T-helper 1 cell (primary cell): Measurements from ENCODE around the gene OR2B6.

ENCODE experiments used
- DNase-seq, 5 donors: peaks; one replicate each; pipeline ENCODE4 v3.0.0-alpha.2; 2012 to 2020

OR2B6 gene

DNA sequence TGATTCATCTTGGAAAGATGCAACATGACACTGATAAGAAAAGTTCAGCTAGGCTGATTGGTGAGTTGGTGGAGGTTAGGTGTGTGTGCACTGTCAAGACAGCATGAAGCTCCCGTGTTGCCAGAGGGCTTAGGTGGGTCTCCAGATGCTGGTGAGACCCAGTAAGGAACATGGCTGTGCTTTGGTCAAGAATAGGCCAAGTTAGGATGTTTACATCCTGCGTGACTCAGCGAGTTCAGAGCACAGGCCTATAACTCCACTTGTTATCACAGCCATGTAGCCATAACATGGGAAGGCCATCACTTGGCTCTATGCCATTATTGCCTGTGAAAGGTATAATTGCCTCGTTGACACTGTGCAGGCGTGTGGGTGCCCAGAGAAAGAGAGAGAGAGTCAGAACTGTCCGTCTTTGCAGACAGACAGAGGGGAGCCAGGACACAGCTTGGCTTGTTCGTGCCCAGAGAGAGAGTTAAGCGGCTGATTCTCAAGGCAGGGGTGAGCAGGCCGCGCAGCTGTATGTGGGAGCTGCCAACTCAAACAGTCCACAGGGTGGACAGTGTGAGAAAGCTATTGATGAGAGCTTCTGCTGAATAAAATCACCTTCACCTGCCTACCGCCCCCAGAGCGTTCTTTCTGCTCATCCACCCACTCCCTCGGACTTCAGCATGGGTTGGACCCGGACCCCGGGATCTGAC is 43.5 kb downstream of the OR2B6 start:
- DNase-seq: no peak

DNA sequence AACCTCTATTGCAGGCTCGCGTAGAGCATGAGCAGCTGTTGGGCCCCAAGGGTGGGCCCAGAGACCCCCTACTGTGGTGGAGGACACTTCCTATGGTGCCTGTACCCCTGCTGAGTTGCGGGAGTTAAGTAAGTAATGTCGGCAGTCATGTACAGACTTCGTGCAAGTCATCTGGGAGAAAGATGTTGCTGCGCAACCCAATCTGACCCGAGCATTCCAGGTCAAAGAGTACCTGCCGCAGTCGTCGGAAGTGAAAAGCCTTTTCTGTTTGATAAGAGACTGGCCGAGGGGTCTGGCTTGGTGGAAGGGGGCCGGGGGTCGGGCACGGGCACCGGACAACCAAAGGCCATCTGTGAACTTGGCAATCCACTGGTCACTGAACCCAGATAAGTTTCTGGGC is 44.3 kb downstream of the OR2B6 start:
- DNase-seq: no peak

DNA sequence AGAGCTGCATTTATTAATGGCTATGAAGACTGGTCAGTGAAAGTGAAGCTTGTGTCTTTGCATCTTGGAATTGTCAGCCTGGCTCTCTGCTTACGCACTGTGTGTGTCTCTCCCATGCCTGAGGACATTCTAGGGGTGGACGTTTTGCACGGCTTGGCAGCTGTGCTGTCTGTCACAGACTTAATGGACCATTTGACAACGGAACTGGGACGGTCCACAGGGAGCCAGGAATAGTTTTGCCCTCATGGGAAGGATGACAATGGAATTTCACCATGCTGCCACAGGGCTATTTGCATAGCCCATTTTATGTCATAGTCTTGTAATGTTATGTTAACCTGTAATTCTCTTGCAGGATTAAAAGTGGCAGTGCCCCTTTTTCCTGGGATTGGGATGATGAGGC is 44.7 kb downstream of the OR2B6 start:
- DNase-seq: no peak

DNA sequence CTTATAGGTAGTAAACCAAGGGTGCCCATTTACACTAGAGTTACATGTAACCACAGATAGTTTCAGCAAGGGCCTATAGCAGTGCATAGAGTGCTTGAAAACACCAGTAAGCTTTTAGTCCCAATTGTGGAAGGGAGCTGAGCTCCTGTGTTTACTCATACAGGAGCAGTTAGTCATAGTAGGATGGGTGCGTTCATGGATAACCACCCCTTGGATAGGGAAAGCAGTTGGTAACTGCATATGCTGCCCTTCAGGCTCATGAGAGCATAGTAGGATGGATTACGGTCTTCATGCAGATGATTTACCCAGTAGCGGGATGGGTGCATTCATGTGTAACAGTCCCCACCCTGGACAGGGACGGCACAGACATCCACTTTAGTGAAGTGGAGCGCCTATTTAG is 45.1 kb downstream of the OR2B6 start:
- no peak for DNase-seq

DNA sequence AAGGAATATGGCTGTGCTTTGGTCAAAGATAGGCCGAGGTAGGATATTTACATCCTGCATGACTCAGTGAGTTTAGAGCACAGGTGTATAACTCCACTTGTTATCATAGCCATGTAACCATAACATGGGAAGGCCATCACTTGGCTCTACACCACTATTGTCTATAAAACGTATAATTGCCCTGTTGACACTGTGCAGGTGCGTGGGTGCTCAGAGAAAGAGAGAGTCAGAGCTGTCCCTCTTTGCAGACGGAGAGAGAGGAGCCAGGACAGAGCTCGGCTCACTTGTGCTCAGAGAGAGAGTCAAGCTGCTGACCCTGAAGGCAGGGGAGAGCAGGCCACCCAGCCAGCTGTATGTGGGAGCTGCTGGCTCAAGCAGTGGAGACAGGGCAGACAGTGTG is 46.0 kb downstream of the OR2B6 start:
- no peak for DNase-seq

DNA sequence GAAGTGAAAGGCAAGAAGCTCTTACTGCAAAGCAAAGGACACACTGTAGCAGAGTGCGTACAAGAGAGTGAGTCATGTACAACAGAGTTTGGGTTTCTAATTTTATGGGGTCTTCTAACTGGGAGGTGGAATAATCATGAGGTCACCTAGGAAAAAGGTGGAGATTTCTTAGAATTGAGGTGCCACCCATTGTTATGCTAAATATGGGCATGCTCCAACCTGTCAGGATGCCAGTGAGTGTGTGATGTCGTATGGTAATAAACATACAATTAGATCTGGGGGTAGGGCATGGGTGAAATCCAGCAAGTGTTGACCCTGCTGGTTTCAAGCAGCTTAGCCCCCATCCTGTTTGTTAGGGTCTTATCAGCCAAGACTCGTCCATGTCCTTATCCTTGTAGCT is 46.6 kb downstream of the OR2B6 start:
- no peak for DNase-seq

DNA sequence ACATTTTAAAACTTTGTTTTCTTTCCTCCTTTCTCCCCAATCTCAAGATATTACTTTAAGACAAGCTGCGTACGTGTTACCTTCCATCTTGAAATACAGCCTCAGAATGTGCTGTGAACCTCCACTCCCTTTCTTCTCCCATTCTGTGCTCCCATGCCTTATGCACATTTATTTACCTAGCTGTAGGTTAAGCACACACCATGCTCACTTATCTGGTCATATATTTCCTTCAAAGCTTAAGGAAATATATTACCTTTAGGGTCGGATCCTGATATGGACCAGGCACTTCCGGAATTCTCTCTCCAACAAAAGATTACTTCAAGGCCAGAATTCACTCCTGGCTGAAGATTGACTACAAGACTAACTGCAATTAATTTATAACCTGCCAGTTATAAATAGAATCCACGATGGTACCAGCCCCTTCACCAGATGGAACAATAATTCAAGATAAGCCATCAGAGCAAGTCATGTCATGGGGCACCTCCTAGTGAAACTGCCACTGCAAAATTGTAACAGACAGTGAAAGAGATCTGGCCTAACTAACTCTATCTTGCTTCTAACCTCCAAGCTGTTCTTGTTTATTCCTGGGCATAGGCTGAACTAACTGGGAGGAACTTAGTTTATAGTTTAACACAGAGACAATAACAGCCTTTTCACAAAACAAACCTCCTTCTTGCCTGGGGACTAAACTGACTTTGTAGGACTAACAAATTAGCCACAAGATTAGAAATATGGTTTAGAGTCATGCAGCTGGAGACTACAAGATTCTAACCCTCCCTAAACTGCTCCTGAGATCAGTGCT is 47.5 kb downstream of the OR2B6 start:
- DNase-seq: no peak

DNA sequence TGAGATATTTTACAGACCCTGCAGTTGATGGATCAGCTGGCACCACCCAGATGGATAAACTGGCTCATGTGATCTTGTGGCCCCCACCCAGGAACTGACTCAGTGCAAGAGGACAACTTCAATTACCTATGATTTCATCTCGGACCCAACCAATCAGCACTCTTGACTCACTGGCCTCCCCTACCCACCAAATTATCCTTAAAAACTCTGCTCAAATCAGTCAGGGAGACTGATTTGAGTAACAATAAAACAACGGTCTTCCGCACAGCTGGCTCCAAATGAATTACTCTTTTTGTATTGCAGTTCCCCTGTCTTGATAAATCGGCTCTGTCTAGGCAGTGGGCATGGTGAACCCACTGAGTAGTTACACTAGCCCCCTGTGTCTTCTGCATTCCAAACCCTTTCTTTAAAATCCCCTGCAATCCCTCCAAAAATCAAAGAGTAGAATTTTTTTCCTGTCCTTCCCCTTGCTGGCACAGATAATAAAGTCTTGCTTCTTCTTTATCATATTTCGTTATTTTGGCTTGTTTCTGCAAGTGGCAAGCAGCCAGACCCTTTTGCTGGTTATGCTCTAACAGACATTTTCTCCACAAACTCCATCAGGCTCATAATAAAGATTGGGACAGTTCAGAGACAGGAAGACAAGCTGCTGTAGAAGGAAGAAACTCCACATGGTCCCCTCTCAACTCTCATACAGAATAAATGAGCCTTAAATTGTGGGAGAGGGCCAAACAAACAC is 48.3 kb downstream of the OR2B6 start:
- DNase-seq: no peak

DNA sequence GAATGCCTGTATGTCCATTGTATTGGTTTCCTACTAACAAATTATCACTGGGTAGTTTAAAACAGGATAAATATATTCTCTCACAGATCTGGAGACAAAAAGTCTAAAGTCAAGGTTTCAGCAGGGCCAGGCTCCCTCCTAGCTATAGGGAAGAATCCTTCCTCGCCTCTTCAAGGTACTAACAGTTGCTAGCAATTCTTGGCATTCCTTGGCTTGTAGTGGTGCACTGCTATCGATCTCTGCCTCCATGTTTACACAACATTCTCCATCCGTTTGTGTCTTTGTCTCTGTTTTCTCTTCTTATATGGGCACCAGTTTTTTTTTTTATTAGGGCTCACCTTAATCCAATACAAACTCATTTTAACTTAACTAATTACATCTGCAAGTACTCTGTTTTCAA is 48.9 kb downstream of the OR2B6 start:
- DNase-seq: no peak
